GM12873 (cell line): Measurements from ENCODE around the gene PDHX.

Experiments used
- TF ChIP-seq, protein P1 (sequence below): IDR thresholded peaks from 2 replicates; pipeline ENCODE4 v1.5.1; 2012; ENCODE audit warnings: low read depth, mild to moderate bottlenecking, moderate library complexity, low read length, control low read depth; ENCODE audit not compliant: insufficient read depth; ENCODE audit errors: missing control alignments

Gene PDHX

GRCh38 chr11:34915136-34916014 lies 1.0 kb upstream of the PDHX start:
- TF ChIP-seq, protein P1, sequence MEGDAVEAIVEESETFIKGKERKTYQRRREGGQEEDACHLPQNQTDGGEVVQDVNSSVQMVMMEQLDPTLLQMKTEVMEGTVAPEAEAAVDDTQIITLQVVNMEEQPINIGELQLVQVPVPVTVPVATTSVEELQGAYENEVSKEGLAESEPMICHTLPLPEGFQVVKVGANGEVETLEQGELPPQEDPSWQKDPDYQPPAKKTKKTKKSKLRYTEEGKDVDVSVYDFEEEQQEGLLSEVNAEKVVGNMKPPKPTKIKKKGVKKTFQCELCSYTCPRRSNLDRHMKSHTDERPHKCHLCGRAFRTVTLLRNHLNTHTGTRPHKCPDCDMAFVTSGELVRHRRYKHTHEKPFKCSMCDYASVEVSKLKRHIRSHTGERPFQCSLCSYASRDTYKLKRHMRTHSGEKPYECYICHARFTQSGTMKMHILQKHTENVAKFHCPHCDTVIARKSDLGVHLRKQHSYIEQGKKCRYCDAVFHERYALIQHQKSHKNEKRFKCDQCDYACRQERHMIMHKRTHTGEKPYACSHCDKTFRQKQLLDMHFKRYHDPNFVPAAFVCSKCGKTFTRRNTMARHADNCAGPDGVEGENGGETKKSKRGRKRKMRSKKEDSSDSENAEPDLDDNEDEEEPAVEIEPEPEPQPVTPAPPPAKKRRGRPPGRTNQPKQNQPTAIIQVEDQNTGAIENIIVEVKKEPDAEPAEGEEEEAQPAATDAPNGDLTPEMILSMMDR: no peak

- TF ChIP-seq, protein P1: no peak
These were observed 689 bp downstream of the PDHX start for GRCh38 chr11:34916843-34917770.

- TF ChIP-seq, protein P1: no peak
These were observed 4.7 kb downstream of the PDHX start for GRCh38 chr11:34921156-34921555.

DNA sequence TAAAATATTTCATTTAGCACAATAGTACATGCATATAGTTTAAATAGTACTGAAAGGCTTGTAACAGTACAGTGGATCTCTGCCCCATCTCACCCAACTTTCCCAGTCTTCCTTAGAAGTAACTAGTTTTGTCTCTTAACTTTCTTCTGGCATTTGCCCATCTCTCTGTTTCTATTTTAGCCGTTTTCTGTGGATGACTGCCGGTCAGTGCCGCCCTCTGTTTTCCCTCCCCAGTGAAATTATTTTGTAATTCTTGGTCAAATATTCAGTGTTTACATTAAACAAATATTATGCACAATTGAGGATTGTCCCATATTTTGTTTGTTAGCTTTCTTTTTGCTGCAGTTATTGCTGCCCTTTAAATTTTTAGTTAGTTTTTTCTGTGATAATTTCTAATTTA lies 8.3 kb downstream of the PDHX start:
- TF ChIP-seq, protein P1: no peak

GRCh38 chr11:34926101-34926830 lies 9.8 kb downstream of the PDHX start:
- TF ChIP-seq, protein P1: peak; percentile 56

DNA sequence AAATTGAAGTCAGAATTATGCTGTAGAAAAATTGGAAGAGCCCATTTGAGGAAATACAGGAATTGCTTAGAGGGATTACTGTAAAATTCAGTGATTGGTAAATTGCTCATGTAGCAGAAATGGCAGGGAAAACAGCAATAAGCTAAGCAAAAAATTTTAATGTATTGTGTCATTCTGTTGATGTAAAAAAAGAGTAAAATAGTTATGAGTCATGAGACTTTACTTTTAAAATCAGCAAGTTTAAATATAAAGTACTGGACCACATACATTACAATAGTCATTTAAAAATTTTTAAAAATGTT lies 10.4 kb downstream of the PDHX start:
- TF ChIP-seq, protein P1: no peak
